Measurements from ENCODE around the gene IFNA6. TPM values are rescaled to one million over a fixed set of nuclear protein-coding genes. Genes with fewer than 3 reads are reported as not detected.

Gene IFNA6
- total and polyA plus RNA-seq, 4 experiments from 2014 or later = not detected

DNA sequence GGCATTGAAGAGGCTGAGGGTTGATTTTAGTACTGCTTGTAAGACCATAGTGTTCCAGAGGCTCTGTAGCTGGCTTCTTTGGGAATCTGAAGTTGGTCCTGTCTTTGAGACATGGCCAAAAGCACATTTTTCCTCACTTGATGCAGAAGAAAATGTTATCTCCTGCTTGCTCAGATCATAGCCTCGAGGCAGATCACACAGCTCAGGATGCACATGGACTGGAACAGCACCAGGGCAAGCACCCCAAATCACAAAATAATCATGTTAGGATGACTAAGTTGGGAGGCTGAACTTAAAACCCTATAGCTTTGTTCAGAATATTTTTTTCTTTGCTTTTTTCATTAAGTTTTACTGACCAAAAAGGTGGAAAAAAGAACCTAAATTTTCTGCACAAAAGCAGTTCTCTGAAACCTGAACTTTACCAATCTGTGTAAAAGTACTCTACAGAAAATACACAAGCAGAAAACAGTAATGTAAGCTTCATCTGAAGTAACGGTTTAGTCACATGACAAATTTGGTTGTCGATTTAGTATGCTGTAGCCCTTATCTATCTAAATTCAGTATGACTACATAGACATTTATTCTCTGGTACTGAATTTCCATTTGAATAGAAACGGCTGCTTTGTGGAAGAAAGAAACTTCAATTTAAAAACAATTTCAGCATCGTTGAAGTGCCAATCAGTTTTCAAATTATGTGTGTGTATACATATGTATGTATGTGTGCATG, 18.8 kb downstream of the IFNA6 start:
- peak overlapping the region; percentile 54 to 97 (median 91) for H3K4me3 Mint-ChIP-seq
- ChIA-PET CTCF (ENCODE audit: partially characterized antibody) (interaction anchor here (0.6 to 2.3 kb wide), 3 partner anchors 60 to 149 kb away, joined by 3 to 15 read pairs (median 7); no protein-coding TSS in a partner anchor), POLR2A (ENCODE audit: partially characterized antibody) (interaction anchor here (2.3 kb wide), 1 partner anchor 64 kb away, joined by 7 read pairs; no protein-coding TSS in a partner anchor)
- H3K9me3 Mint-ChIP-seq = peaks cover 0 to 2% (median 0%) of the 10 kb centered on the region in 8 donors
- no peak for DNase-seq
- intact Hi-C loops (cut with micrococcal nuclease) = loop anchor here (10.0 kb wide), 2 partner anchors 663 to 707 kb away; partner anchors contain the start of genes CDKN2A, CDKN2B-AS1 and MLLT3
- Histone ChIP-seq H3K9me3 (ENCODE audit: control insufficient read depth in 1 of 2, low read length in 2 of 2) (no peaks in the 10 kb centered on the region), H3K4me3 (ENCODE audit: low read length in 2 of 2) (no peak overlapping the region), H3K27ac (ENCODE audit: low read depth, low read length) (peak overlapping the region; percentile 5), H3K4me1 (ENCODE audit: insufficient read depth, low read length) (peaks cover 87% of the 10 kb centered on the region), H3K27me3 (ENCODE audit: insufficient read depth, low read length) (no peaks in the 10 kb centered on the region), H3K36me3 (ENCODE audit: insufficient read depth, low read length) (no peaks in the 10 kb centered on the region)
- peak overlapping the region in 6 of 7 donors; percentile 19 to 96 (median 60) for H3K27ac Mint-ChIP-seq
- H3K4me1 Mint-ChIP-seq = peaks cover 56 to 96% (median 70%) of the 10 kb centered on the region in 4 donors
- no peaks in the 10 kb centered on the region for H3K27me3 Mint-ChIP-seq
- peaks cover 16 to 46% of the 10 kb centered on the region in 2 donors for H3K36me3 Mint-ChIP-seq

DNA sequence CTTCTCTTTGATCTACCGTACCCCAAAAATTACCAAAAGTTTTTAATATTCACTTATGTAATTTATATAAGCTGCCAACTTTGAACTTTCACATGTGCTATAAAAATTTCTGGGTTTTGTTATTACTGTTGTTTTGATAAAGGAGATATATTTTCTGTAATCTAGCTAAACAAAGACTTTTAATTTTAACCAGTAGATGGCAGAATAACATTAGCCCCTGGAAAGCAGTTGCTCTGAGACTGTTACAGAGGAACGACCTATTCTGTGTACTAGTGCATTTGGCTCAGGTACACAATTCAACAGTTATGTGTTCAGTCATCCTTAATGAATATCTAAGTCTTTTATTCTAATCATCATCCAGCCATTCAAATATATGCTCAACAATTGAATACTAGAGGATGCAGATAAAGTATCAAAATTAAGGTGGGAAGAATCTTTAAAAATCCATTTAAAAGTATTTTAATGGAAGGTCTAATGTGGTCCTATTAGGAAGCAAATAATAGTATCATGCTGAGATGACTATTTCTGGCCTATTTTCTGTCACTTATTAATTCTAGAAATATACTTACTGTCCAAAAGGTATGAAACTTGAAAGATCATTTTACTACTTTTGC, 24.1 kb downstream of the IFNA6 start:
- H3K27ac ChIP-seq (ENCODE audit: low read depth, low read length) = no peak overlapping the region

DNA sequence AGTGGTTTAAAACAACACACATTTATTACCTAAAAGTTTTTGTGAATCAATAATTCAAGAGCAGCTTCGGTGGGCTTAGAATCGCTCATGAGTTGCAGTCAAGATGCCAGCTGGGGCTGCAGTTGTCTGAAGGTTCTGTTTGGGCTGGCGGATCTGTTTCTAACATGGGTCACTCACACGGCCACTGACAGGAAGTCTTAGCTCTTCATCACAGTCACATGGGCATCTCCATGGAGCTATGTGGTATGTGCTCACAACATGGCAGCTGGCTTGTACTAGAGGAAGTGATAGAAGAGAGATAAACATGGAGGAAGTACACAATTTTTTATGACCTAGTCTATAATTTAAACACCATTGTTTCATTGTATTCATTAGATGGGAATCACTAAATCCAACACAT, 26.6 kb downstream of the IFNA6 start:
- POLR2A ChIA-PET (ENCODE audit: partially characterized antibody) = interaction anchor here (0.6 to 2.9 kb wide), 2 partner anchors 11 to 71 kb away, joined by 3 to 18 read pairs; no protein-coding TSS in a partner anchor
- no peaks in the 10 kb centered on the region for H3K9me3 ChIP-seq (ENCODE audit: control insufficient read depth in 1 of 2, low read length in 2 of 2)
- H3K27me3 ChIP-seq (ENCODE audit: insufficient read depth, low read length) = no peaks in the 10 kb centered on the region
- no peaks in the 10 kb centered on the region for H3K27me3 Mint-ChIP-seq
- peaks cover 25% of the 10 kb centered on the region for H3K4me1 ChIP-seq (ENCODE audit: insufficient read depth, low read length)
- intact Hi-C loops (cut with micrococcal nuclease) = no loop called here
- DNase-seq = no peak
- H3K4me3 Mint-ChIP-seq = no peak overlapping the region
- no peak overlapping the region for H3K4me3 ChIP-seq (ENCODE audit: low read length in 2 of 2)
- H3K27ac Mint-ChIP-seq = peak overlapping the region in 5 of 7 donors; percentile 7 to 74 (median 33)
- no peaks in the 10 kb centered on the region for H3K36me3 ChIP-seq (ENCODE audit: insufficient read depth, low read length)
- peaks cover 16 to 53% of the 10 kb centered on the region in 2 donors for H3K36me3 Mint-ChIP-seq
- peaks cover 19 to 36% (median 33%) of the 10 kb centered on the region in 4 donors for H3K4me1 Mint-ChIP-seq
- no peaks in the 10 kb centered on the region for H3K9me3 Mint-ChIP-seq
- CTCF ChIA-PET (ENCODE audit: partially characterized antibody) = interaction anchor here (1.0 to 12.4 kb wide), 9 partner anchors 9 to 465 kb away, joined by 3 to 227 read pairs (median 5); partner anchors contain the start of gene KLHL9
- H3K27ac ChIP-seq (ENCODE audit: low read depth, low read length) = no peak overlapping the region

More for the DNA sequence above, 24.1 kb downstream of the IFNA6 start:
- H3K27me3 ChIP-seq (ENCODE audit: insufficient read depth, low read length) = no peaks in the 10 kb centered on the region
- Mint-ChIP-seq H3K36me3 (peaks cover 16 to 54% of the 10 kb centered on the region in 2 donors), H3K4me1 (peaks cover 34 to 59% (median 52%) of the 10 kb centered on the region in 4 donors), H3K9me3 (no peaks in the 10 kb centered on the region), H3K27ac (peak overlapping the region in 4 of 7 donors; percentile 24 to 74 (median 48)), H3K4me3 (peak overlapping the region in 4 of 8 donors; percentile 36 to 74 (median 44)), H3K27me3 (no peaks in the 10 kb centered on the region)
- no peak overlapping the region for H3K4me3 ChIP-seq (ENCODE audit: low read length in 2 of 2)
- DNase-seq = peak in 4 of 5 donors; percentile 57 to 66 (median 61)
- peaks cover 49% of the 10 kb centered on the region for H3K4me1 ChIP-seq (ENCODE audit: insufficient read depth, low read length)
- ChIA-PET POLR2A (ENCODE audit: partially characterized antibody) (interaction anchor here (0.8 to 2.9 kb wide), 3 partner anchors 8 to 108 kb away, joined by 3 to 18 read pairs (median 4); no protein-coding TSS in a partner anchor), CTCF (ENCODE audit: partially characterized antibody) (interaction anchor here (0.6 to 12.4 kb wide), 39 partner anchors 8 to 464 kb away, joined by 3 to 227 read pairs (median 5); partner anchors contain the start of genes IFNA8 and KLHL9)
- intact Hi-C loops (cut with micrococcal nuclease) = loop anchor here (1.0 to 5.0 kb wide), 8 partner anchors 9 to 463 kb away; partner anchors contain the start of gene KLHL9
- H3K36me3 ChIP-seq (ENCODE audit: insufficient read depth, low read length) = no peaks in the 10 kb centered on the region
- H3K9me3 ChIP-seq (ENCODE audit: control insufficient read depth in 1 of 2, low read length in 2 of 2) = no peaks in the 10 kb centered on the region

DNA sequence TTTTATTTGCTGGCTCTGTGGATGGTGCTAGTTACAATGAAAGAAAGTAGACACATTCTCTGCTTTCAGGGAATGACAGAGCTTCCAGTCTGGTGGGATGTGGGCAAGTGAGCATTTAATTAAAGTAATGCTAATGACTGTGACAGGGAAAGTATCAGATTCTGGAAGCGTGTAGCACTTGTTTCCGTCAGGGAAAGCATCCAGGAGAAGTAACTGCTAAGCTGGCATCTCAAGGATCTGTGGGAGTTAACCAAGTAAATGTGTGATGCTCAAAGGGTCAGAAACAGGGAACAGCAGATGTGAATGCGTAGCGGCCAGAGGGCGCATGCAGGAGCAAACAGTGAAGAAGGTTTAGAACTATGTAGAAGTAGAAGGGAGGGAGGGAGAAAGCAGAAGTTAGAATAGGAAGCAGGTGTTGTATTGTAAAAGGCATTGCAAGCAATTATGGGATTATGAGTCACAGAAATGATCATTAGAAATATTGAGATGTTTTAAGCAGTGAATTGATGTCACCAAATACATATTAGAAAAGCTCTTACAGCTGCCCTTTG, 27.7 kb downstream of the IFNA6 start:
- Histone ChIP-seq H3K36me3 (ENCODE audit: insufficient read depth, low read length) (no peaks in the 10 kb centered on the region), H3K4me1 (ENCODE audit: insufficient read depth, low read length) (peaks cover 15% of the 10 kb centered on the region), H3K9me3 (ENCODE audit: control insufficient read depth in 1 of 2, low read length in 2 of 2) (no peaks in the 10 kb centered on the region), H3K27ac (ENCODE audit: low read depth, low read length) (no peak overlapping the region), H3K4me3 (ENCODE audit: low read length in 2 of 2) (no peak overlapping the region), H3K27me3 (ENCODE audit: insufficient read depth, low read length) (no peaks in the 10 kb centered on the region)
- peak overlapping the region in 4 of 7 donors; percentile 2 to 51 (median 20) for H3K27ac Mint-ChIP-seq
- no peak for DNase-seq
- no peaks in the 10 kb centered on the region for H3K27me3 Mint-ChIP-seq
- intact Hi-C loops (cut with micrococcal nuclease) = no loop called here
- no peaks in the 10 kb centered on the region for H3K9me3 Mint-ChIP-seq
- H3K36me3 Mint-ChIP-seq = peaks cover 16 to 52% of the 10 kb centered on the region in 2 donors
- H3K4me3 Mint-ChIP-seq = no peak overlapping the region
- POLR2A ChIA-PET (ENCODE audit: partially characterized antibody) = no interaction called here
- CTCF ChIA-PET (ENCODE audit: partially characterized antibody) = interaction anchor here (0.9 to 12.4 kb wide), 10 partner anchors 8 to 466 kb away, joined by 3 to 227 read pairs (median 6); partner anchors contain the start of gene KLHL9
- H3K4me1 Mint-ChIP-seq = peaks cover 19 to 30% (median 26%) of the 10 kb centered on the region in 4 donors

GRCh38 chr9:21320465-21320864, 30.2 kb downstream of the IFNA6 start:
- H3K4me1 ChIP-seq (ENCODE audit: insufficient read depth, low read length) = no peaks in the 10 kb centered on the region
- no peak for DNase-seq
- Mint-ChIP-seq H3K36me3 (peaks cover 16 to 40% of the 10 kb centered on the region in 2 donors), H3K4me1 (peaks cover 7 to 14% (median 8%) of the 10 kb centered on the region in 4 donors), H3K27me3 (no peaks in the 10 kb centered on the region), H3K27ac (peak overlapping the region in 1 of 7 donors; percentile 15), H3K4me3 (no peak overlapping the region), H3K9me3 (no peaks in the 10 kb centered on the region)
- no peak overlapping the region for H3K27ac ChIP-seq (ENCODE audit: low read depth, low read length)
- ChIA-PET POLR2A (ENCODE audit: partially characterized antibody) (interaction anchor here (0.8 to 1.5 kb wide), 2 partner anchors 14 to 76 kb away, joined by 3 to 5 read pairs; partner anchors contain the start of gene KLHL9), CTCF (ENCODE audit: partially characterized antibody) (interaction anchor here (2.7 to 12.4 kb wide), 2 partner anchors 73 to 145 kb away, joined by 8 to 227 read pairs; no protein-coding TSS in a partner anchor)
- H3K4me3 ChIP-seq (ENCODE audit: low read length in 2 of 2) = no peak overlapping the region
- H3K36me3 ChIP-seq (ENCODE audit: insufficient read depth, low read length) = no peaks in the 10 kb centered on the region
- no peaks in the 10 kb centered on the region for H3K27me3 ChIP-seq (ENCODE audit: insufficient read depth, low read length)
- no peaks in the 10 kb centered on the region for H3K9me3 ChIP-seq (ENCODE audit: control insufficient read depth in 1 of 2, low read length in 2 of 2)
- intact Hi-C loops (cut with micrococcal nuclease) = no loop called here

DNA sequence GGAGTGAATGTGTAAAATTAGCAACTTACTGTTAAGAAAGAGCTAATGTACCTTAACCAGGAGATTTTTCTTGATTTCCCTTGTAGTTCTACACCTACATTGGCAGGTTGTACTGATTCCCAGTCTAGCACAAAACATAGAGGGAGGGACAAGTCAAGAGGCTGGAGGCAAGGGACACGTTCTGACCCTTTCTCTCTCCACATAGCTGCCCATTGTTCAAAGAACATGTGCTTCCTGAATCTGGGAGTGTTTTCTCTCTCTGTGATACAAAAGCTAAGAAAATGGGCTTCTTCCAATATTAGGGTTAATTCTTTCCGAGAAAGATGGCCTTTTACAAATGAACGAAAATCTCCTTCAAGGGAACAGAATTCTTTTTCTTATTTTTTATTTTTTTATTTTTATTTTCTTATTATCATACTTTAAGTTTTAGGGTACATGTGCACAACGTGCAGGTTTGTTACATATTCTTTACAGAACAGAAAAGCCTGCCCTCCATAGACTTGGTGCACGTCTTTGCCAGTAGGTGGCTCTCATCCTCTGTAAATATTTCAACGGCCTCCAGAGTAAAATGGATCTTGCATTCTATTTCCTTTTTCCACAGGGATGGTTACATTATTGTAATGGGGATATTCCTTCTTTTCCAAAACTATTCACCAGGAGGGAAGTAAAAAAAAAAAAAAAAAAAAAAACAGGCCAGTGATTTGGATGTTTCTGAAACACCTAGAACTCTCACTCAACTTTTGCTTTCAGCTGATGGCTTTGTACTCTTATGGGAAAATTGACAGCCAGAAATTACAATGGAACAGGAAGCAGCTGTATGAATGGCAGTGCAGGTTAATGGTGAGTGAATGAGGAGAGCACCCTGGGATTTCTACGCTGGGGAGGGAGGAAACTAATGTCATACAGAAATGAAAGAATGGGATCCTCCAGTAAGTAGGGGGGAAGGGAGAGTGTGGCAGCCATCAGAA, 32.4 kb downstream of the IFNA6 start:
- Mint-ChIP-seq H3K9me3 (no peaks in the 10 kb centered on the region), H3K27me3 (no peaks in the 10 kb centered on the region), H3K36me3 (peaks cover 6 to 23% of the 10 kb centered on the region in 2 donors), H3K4me1 (peaks cover 0 to 5% (median 3%) of the 10 kb centered on the region in 4 donors), H3K27ac (peak overlapping the region in 6 of 7 donors; percentile 17 to 87 (median 70)), H3K4me3 (no peak overlapping the region)
- POLR2A ChIA-PET (ENCODE audit: partially characterized antibody) = interaction anchor here (0.6 to 1.5 kb wide), 3 partner anchors 16 to 319 kb away, joined by 3 to 5 read pairs (median 4); no protein-coding TSS in a partner anchor
- Histone ChIP-seq H3K27ac (ENCODE audit: low read depth, low read length) (no peak overlapping the region), H3K4me3 (ENCODE audit: low read length in 2 of 2) (no peak overlapping the region), H3K36me3 (ENCODE audit: insufficient read depth, low read length) (no peaks in the 10 kb centered on the region), H3K9me3 (ENCODE audit: control insufficient read depth in 1 of 2, low read length in 2 of 2) (no peaks in the 10 kb centered on the region), H3K4me1 (ENCODE audit: insufficient read depth, low read length) (no peaks in the 10 kb centered on the region), H3K27me3 (ENCODE audit: insufficient read depth, low read length) (no peaks in the 10 kb centered on the region)
- intact Hi-C loops (cut with micrococcal nuclease) = loop anchor here (1.0 to 2.0 kb wide), 4 partner anchors 78 to 471 kb away; no protein-coding TSS in a partner anchor
- CTCF ChIA-PET (ENCODE audit: partially characterized antibody) = interaction anchor here (0.6 to 12.4 kb wide), 24 partner anchors 8 to 1208 kb away, joined by 3 to 227 read pairs (median 4); partner anchors contain the start of gene KLHL9
- peak; percentile 17 to 40 (median 33) for DNase-seq

All from CD4-positive, alpha-beta memory T cell (primary cell).